HG02852 (cell line): ENCODE results near the gene TGIF2.
A peak's percentile ranks its signal among the peaks of the same experiment; 100 is the strongest.

Experiments used
- ATAC-seq: cut with Tn5 transposase; IDR thresholded peaks from one replicate; pipeline ENCODE4 v1.9.1; 2021; ENCODE audit warnings: mild to moderate bottlenecking, moderate library complexity; ENCODE audit not compliant: unreplicated experiment

The TGIF2 gene

GRCh38 chr20:36574366-36575135 lies 1.2 kb downstream of the TGIF2 start:
- ATAC-seq = no peak

GRCh38 chr20:36576081-36576445 lies 2.7 kb downstream of the TGIF2 start:
- ATAC-seq = no peak

- no peak for ATAC-seq
Observed at GRCh38 chr20:36578356-36579041, 5.1 kb downstream of the TGIF2 start.

GRCh38 chr20:36579996-36580545 lies 6.7 kb downstream of the TGIF2 start:
- no peak for ATAC-seq

- ATAC-seq = no peak
Observed at GRCh38 chr20:36582322-36582721, 8.9 kb downstream of the TGIF2 start.

GRCh38 chr20:36582821-36583220 lies 9.4 kb downstream of the TGIF2 start:
- no peak for ATAC-seq

- ATAC-seq = no peak
Observed at GRCh38 chr20:36584018-36584481, 10.7 kb downstream of the TGIF2 start.

GRCh38 chr20:36585410-36586125 lies 12.2 kb downstream of the TGIF2 start:
- no peak for ATAC-seq

GRCh38 chr20:36587388-36588070 lies 14.1 kb downstream of the TGIF2 start:
- ATAC-seq = no peak

GRCh38 chr20:36591281-36591680 lies 17.9 kb downstream of the TGIF2 start:
- ATAC-seq = no peak

- no peak for ATAC-seq
Observed at GRCh38 chr20:36591854-36592641, 18.7 kb downstream of the TGIF2 start.

GRCh38 chr20:36593347-36593929 lies 20.0 kb downstream of the TGIF2 start:
- ATAC-seq = no peak

GRCh38 chr20:36599912-36600345 lies 26.5 kb downstream of the TGIF2 start:
- ATAC-seq = no peak

- ATAC-seq = no peak
Observed at GRCh38 chr20:36601540-36601939, 28.1 kb downstream of the TGIF2 start.

- peak; percentile 24 for ATAC-seq
Observed at GRCh38 chr20:36604952-36605398, 31.6 kb downstream of the TGIF2 start.

GRCh38 chr20:36605399-36606157 lies 32.2 kb downstream of the TGIF2 start, which contains the start of gene RAB5IF:
Gene RAB5IF (plus strand): TSS chr20:36605779. CDS start chr20:36605952, 173 bp downstream.
- ATAC-seq = peak; percentile 84

GRCh38 chr20:36606158-36607066 lies 33.0 kb downstream of the TGIF2 start:
- peak; percentile 13 for ATAC-seq
